Measurements from ENCODE around the gene NEDD9.

The NEDD9 gene, protein sequence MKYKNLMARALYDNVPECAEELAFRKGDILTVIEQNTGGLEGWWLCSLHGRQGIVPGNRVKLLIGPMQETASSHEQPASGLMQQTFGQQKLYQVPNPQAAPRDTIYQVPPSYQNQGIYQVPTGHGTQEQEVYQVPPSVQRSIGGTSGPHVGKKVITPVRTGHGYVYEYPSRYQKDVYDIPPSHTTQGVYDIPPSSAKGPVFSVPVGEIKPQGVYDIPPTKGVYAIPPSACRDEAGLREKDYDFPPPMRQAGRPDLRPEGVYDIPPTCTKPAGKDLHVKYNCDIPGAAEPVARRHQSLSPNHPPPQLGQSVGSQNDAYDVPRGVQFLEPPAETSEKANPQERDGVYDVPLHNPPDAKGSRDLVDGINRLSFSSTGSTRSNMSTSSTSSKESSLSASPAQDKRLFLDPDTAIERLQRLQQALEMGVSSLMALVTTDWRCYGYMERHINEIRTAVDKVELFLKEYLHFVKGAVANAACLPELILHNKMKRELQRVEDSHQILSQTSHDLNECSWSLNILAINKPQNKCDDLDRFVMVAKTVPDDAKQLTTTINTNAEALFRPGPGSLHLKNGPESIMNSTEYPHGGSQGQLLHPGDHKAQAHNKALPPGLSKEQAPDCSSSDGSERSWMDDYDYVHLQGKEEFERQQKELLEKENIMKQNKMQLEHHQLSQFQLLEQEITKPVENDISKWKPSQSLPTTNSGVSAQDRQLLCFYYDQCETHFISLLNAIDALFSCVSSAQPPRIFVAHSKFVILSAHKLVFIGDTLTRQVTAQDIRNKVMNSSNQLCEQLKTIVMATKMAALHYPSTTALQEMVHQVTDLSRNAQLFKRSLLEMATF

DNA sequence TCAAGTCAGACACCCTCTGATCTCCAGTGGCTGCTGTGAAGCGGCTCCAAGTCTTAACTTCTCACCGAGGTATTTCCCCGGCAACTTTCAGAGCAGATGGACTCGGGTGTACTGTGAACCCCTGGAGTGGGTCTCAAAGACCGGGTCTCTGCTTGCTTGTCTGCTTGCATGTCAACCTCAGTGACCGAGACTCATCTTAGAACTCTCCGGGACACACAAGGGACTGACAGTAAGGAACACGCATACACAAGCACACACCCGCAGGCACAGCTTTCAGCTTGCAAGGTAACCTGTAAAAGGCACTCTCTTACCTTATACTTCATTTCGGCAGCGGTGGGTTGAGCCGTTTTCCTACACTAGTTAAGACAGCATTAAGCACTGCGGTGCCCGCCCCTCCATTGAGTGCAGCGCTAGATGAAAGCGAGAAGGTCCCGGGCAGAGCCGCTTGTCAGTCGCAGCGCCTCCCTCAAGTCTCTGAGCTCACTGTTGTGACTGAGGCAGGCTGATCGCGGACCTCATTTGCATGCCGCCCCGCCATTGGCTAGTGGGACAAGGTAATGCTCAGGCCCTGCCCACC is at the start of gene NEDD9:
Gene NEDD9, minus strand, starts transcription at position 476 of the 577 bp plus-strand sequence. Its CDS starts 153 bp downstream, at position 323.
- in situ Hi-C loops (cut with MboI; ENCODE audit: low sequenced_read_pairs): no loop called here

DNA sequence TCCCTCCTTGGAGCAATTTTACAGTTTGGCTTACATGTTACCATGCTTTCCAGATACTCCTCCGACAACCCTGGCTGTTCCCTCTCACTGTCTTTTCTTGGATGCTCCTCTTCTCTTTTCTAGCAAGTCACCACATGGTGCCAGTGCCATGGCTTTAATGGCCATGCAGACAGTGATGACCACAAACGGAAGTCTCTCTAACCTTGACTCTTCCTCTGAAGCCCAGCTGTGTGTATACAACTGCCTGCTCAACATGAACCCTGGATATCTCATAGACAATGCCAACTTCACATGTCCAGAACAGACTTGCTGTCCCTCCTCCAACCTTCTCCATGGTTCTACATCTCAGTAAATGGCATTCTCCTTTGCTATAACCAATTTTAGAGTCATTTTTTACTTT is 49.8 kb upstream of the NEDD9 start:
- in situ Hi-C loops (cut with MboI; ENCODE audit: low sequenced_read_pairs): no loop called here

GRCh38 chr6:11280394-11280793 is 47.9 kb upstream of the NEDD9 start:
- in situ Hi-C loops (cut with MboI; ENCODE audit: low sequenced_read_pairs): no loop called here

GRCh38 chr6:11279284-11279689 is 46.8 kb upstream of the NEDD9 start:
- in situ Hi-C loops (cut with MboI; ENCODE audit: low sequenced_read_pairs): no loop called here

GRCh38 chr6:11278207-11278559 is 45.7 kb upstream of the NEDD9 start:
- in situ Hi-C loops (cut with MboI; ENCODE audit: low sequenced_read_pairs): no loop called here

DNA sequence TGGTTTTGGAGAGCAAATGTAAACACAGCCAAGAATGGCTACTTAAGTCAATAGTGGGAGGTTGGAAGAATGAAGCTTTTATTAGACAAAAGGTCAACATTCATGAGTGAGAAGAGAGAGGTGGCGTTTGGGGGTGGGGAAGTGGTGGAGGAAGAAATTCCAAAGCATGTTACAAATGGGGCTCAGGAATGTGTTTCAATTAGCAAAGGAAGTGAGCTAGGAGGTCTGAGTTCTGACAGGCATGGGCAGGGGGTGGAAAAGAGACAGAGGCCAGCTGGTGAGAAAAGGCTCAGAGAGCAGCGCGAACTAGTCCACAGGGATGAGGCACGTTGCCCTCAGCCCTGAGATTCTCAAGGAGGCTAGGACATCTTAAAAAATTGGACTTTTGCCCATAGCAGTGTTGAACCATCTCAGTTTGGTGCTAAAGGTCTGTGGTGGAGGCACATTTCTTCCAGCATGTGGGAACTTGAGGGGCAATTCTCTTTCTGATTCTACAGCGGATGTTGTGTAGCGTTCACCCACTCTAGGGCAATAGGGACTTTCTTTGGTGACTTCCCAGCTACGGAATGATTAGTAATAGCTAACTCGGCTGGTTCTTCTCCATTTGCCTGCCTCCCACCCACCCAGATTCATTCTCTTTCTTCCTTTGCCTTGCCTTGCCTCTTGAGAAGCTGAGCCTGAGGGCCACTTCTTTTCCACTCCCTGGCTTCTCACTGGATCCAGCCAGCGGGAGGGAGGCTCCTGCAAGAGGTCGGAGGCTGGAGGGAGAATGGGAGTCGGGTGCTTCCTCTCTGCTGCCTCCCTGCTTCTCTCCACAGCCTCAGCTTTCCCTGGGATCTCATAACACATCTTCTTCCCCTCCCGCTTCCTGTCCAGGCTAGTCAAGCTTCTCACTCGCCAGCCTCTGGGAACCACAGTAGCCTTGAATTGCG is 45.1 kb upstream of the NEDD9 start:
- in situ Hi-C loops (cut with MboI; ENCODE audit: low sequenced_read_pairs): no loop called here

GRCh38 chr6:11276911-11277274 is 44.4 kb upstream of the NEDD9 start:
- in situ Hi-C loops (cut with MboI; ENCODE audit: low sequenced_read_pairs): no loop called here

DNA sequence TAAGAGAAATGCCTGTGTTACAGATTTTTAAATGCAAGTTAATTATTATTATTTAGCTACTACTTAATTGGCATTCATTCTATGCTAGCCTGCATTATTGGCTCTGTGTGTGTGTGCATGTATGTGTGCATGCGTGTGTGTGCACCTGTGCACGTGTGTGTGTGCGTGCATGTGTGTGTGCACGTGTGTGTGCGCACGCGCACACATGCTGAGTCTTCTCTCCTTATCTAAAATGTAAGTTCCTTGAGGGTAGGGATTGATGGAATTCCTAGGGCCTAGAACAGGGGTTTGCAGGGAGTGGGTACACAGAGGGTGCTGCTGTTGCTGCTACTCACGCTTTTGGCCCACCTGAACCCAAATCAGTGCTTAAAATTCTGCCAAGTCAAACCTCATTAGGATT is 43.8 kb upstream of the NEDD9 start:
- in situ Hi-C loops (cut with MboI; ENCODE audit: low sequenced_read_pairs): no loop called here

DNA sequence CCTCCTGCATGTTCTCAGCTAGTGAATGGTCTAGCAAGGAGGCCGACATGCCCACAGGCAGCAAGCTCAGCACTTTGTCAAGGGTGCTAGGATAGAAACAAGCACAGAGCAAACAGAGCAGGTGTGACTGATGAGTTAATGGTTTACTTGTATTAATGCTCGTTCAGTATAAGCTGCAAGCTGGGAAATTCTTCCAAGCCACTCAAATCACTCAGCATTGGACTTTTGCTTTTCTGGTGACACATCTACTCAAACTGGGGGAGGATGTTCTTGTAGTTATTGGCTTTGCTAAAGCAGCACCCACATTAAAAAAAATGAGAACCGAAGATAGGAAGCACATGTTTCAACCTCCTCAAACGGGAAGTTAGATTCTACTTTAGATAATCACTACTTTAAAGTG is 43.1 kb upstream of the NEDD9 start:
- in situ Hi-C loops (cut with MboI; ENCODE audit: low sequenced_read_pairs): no loop called here

- in situ Hi-C loops (cut with MboI; ENCODE audit: low sequenced_read_pairs): no loop called here
Measured at GRCh38 chr6:11273406-11274065, 41.1 kb upstream of the NEDD9 start.

DNA sequence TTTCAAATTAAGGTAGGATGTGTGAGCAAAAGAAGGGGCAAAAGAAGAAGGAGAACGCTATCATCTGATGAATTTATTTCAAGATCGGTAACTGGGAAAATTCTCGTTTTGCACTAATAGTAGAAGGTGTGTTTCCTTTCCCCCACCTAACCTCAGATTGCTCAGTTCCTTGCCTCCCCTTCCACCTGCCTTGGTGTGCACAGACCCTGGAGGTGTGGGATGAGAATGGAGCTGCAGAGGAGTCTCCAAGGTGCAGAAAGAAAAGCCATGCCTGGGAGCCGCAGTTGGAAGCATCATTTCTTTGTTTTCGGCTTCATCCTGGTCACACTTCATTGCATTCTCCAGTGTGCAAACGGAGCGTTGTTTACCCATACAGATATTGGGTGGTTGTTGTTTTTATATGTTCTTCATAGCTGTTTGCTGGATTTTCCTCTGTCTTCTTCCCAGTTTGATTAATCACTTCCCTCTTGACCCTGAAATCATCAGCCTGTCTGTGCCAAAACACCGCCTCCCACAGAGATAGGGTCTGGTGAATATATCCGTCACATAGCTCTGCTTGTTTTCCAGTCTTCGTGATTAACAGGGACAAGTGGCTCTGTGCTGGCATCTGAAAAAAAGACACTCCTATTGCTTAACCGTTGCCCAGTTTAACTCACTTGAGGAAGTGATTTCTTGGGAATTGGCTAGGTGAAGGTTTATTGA is 40.2 kb upstream of the NEDD9 start:
- in situ Hi-C loops (cut with MboI; ENCODE audit: low sequenced_read_pairs): no loop called here

DNA sequence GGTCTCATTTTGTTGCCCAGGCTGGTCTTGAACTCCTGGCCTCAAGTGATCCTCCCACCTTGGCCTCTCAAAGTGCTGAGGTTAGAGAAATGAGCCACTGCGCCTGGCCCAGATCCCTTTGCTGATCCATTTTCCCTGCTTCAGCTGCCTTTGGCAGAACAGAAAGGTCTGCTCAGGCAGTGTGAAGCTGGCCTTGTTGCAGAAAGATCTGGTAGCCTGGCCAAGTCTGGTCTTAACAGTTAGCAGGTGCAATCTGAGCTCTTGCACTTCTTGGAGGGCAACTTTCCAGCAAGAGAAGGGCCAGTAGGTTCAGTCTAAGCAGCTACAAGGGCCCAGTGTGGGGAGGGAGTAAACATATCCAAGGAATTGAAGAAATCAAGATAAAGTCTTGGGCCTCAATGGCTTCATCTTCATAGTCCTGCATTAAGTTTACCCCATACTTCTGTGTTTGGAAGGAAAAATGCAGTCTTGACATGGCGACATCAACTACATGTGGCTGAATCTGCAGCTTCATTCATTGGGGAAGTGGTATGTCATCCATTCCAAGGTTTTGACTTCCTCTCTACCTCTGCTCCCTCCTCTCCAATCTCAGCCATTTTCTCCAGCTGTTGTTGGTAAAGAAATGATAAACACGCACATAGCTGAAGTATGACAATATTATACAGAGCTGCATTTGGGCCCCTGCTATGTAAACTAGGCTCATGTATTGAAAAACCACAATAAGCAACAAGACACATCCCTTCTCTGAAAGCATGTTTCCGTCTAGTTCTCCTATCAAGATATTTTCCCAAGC is 39.0 kb upstream of the NEDD9 start:
- in situ Hi-C loops (cut with MboI; ENCODE audit: low sequenced_read_pairs): no loop called here

GRCh38 chr6:11270030-11271027 is 37.9 kb upstream of the NEDD9 start:
- in situ Hi-C loops (cut with MboI; ENCODE audit: low sequenced_read_pairs): no loop called here

DNA sequence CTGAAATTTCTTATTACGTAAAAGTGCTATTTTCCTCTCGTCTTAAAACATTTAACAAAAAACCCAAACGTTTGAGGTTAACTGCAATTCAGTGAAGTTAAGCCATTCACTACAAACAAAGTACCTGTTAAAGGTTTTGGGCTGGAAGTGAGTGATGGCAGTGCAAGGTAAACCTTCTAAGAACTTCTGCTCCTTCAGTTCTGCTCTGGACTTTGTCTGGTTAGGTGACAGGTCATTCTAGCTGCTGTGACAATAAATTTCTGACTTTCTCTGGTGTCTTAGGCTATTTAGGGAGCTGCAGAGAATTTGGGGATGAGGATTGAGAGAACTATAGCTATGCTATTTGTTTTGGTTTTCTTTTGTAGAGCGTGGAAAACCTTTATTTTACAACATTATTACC is 36.5 kb upstream of the NEDD9 start:
- in situ Hi-C loops (cut with MboI; ENCODE audit: low sequenced_read_pairs): no loop called here

DNA sequence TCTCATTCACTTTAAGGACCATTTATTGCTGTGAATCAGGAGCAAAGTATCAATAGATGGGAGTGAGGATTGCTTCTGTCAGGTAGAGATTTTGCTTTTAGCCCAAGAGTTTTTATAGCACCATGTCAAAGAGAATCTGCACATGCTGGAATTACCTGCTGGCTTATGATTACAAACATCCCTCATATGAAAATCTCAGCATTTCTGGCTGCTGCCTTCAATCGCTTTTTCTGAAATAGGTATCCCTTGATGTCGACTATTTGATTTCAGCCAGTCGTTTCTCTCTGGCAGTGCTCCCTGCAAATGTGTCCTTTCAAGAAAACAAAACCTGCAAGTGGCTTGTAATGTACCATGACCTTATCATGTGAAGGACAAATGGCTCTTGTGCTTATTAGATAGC is 34.5 kb upstream of the NEDD9 start:
- in situ Hi-C loops (cut with MboI; ENCODE audit: low sequenced_read_pairs): no loop called here

DNA sequence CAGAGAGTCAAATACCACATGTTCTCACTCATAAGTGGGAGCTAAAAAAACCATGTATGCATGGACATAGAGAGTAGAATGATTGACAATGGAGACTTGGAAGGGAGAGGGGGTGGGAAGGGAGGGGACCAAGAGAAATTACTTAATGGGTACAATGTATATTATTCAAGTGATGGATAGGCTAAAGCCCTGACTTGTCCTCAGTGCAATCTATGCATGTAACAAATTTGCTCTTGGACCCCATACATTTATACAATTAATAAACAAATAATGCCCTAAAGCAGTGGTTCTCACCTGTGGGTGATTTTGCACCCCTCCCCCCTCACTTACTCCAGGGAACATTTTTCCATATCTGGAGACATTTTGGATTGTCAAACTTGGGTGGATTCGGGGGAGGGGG is 33.5 kb upstream of the NEDD9 start:
- in situ Hi-C loops (cut with MboI; ENCODE audit: low sequenced_read_pairs): no loop called here

GRCh38 chr6:11264100-11264499 is 31.6 kb upstream of the NEDD9 start:
- in situ Hi-C loops (cut with MboI; ENCODE audit: low sequenced_read_pairs): no loop called here

GRCh38 chr6:11263291-11263775 is 30.9 kb upstream of the NEDD9 start:
- in situ Hi-C loops (cut with MboI; ENCODE audit: low sequenced_read_pairs): no loop called here

All from HL-60/S4 (cell line).